ENCODE results near the gene MEIS3.

MEIS3 gene

GRCh38 chr19:47435883-47436417, 16.6 kb upstream of the MEIS3 start:
- no peak for DNase-seq (ENCODE audit: low read depth in 1 of 2, low spot score in 1 of 2)

GRCh38 chr19:47435196-47435595, 15.9 kb upstream of the MEIS3 start:
- no peak for DNase-seq (ENCODE audit: low read depth in 1 of 2, low spot score in 1 of 2)

GRCh38 chr19:47434088-47434487, 14.8 kb upstream of the MEIS3 start:
- no peak for DNase-seq (ENCODE audit: low read depth in 1 of 2, low spot score in 1 of 2)

GRCh38 chr19:47433121-47433520, 13.8 kb upstream of the MEIS3 start:
- no peak for DNase-seq (ENCODE audit: low read depth in 1 of 2, low spot score in 1 of 2)

- no peak for DNase-seq (ENCODE audit: low read depth in 1 of 2, low spot score in 1 of 2)
These were observed 13.2 kb upstream of the MEIS3 start for GRCh38 chr19:47432499-47432898.

GRCh38 chr19:47432091-47432490, 12.8 kb upstream of the MEIS3 start:
- no peak for DNase-seq (ENCODE audit: low read depth in 1 of 2, low spot score in 1 of 2)

- no peak for DNase-seq (ENCODE audit: low read depth in 1 of 2, low spot score in 1 of 2)
These were observed 10.9 kb upstream of the MEIS3 start for GRCh38 chr19:47430041-47430802.

GRCh38 chr19:47429140-47429793, 9.9 kb upstream of the MEIS3 start:
- DNase-seq (ENCODE audit: low read depth in 1 of 2, low spot score in 1 of 2): no peak

GRCh38 chr19:47428177-47428894, 9.0 kb upstream of the MEIS3 start:
- peak; percentile 41 to 58 for DNase-seq (ENCODE audit: low read depth in 1 of 2, low spot score in 1 of 2)

- DNase-seq (ENCODE audit: low read depth in 1 of 2, low spot score in 1 of 2): peak; percentile 32 to 48
These were observed 8.2 kb upstream of the MEIS3 start for GRCh38 chr19:47427241-47428176.

GRCh38 chr19:47423203-47423882, 4.0 kb upstream of the MEIS3 start:
- DNase-seq (ENCODE audit: low read depth in 1 of 2, low spot score in 1 of 2): no peak

GRCh38 chr19:47422417-47423163, 3.3 kb upstream of the MEIS3 start:
- DNase-seq (ENCODE audit: low read depth in 1 of 2, low spot score in 1 of 2): no peak

GRCh38 chr19:47421844-47422395, 2.6 kb upstream of the MEIS3 start:
- no peak for DNase-seq (ENCODE audit: low read depth in 1 of 2, low spot score in 1 of 2)

- DNase-seq (ENCODE audit: low read depth in 1 of 2, low spot score in 1 of 2): no peak
These were observed 2.0 kb upstream of the MEIS3 start for GRCh38 chr19:47421244-47421786.

GRCh38 chr19:47419789-47420188, 462 bp upstream of the MEIS3 start:
- DNase-seq (ENCODE audit: low read depth in 1 of 2, low spot score in 1 of 2): no peak

GRCh38 chr19:47418692-47419029, 666 bp downstream of the MEIS3 start:
- no peak for DNase-seq (ENCODE audit: low read depth in 1 of 2, low spot score in 1 of 2)

- no peak for DNase-seq (ENCODE audit: low read depth in 1 of 2, low spot score in 1 of 2)
These were observed 1.3 kb downstream of the MEIS3 start for GRCh38 chr19:47417746-47418691.
